Articular chondrocyte of knee joint (primary cell): ENCODE measurements around the gene KLRC1. TPM values are rescaled to one million over a fixed set of nuclear protein-coding genes. Genes with fewer than 3 reads are reported as not detected.

ENCODE experiments used
- total RNA-seq: library from RNA; depleted of rRNA; stranded (reverse); fragments of >200 nt; gene quantifications from 2 replicates; pipeline ENCODE4 v1.2.3, GENCODE V29; 2012

The KLRC1 gene
- total RNA-seq = not detected in 2 replicates

GRCh38 chr12:10453156-10453555 is at the start of gene KLRC1:
KLRC1 (minus strand) TSS chr12:10453377; CDS start chr12:10451156, 2,221 bp downstream.

GRCh38 chr12:10435816-10436215 is 17.4 kb downstream of the KLRC1 start, which contains the start of gene KLRC2:
KLRC2 (minus strand) TSS chr12:10436010; CDS start chr12:10435986, 24 bp downstream.

GRCh38 chr12:10420334-10420733 is 32.8 kb downstream of the KLRC1 start, which contains the start of gene KLRC3:
KLRC3 (minus strand) TSS chr12:10420595; CDS start chr12:10420550, 45 bp downstream.

GRCh38 chr12:10409392-10409791 is 43.8 kb downstream of the KLRC1 start, which contains the start of gene KLRC4:
KLRC4 (minus strand) TSS chr12:10409757; CDS start chr12:10409575, 182 bp downstream.

Other genes starting within 250 kb of the KLRC1 start
- gene GABARAPL1, start 240.5 kb downstream of the KLRC1 start, total RNA-seq = 46.3 and 49.6 TPM in 2 replicates
- 0.65 and 1.2 TPM in 2 replicates for gene KLRD1, start 145.5 kb downstream of the KLRC1 start, total RNA-seq
- 0.65 TPM in 1 of 2 replicates, not detected in the other for gene KLRK1, start 63.3 kb downstream of the KLRC1 start, total RNA-seq
- not detected in 2 replicates for gene KLRC4, start 43.6 kb downstream of the KLRC1 start, total RNA-seq
- 0.22 TPM in 1 of 2 replicates, not detected in the other for gene KLRC3, start 32.8 kb downstream of the KLRC1 start, total RNA-seq
- gene KLRC2, start 17.4 kb downstream of the KLRC1 start, total RNA-seq = not detected in 2 replicates
- 1.7 and 4.0 TPM in 2 replicates for gene EIF2S3B, start 52.5 kb upstream of the KLRC1 start, total RNA-seq
- 25.8 and 27.7 TPM in 2 replicates for gene MAGOHB, start 160.2 kb upstream of the KLRC1 start, total RNA-seq
- gene STYK1, start 220.7 kb upstream of the KLRC1 start, total RNA-seq = 0.11 and 0.13 TPM in 2 replicates